CD14-positive monocyte (primary cell): Measurements from ENCODE around the gene SYNCRIP. TPM values are rescaled to one million over a fixed set of nuclear protein-coding genes. Genes with fewer than 3 reads are reported as not detected.
"Not testable (repeated sequence)": the region's sequence is repeated elsewhere in the genome, so short reads cannot be mapped to it uniquely, and the experiment has no call there.

Experiments used
- DNase-seq, 3 donors: peaks; one replicate each; pipeline ENCODE4 v3.0.0-alpha.2; 2011 to 2022
- H2AFZ ChIP-seq: 2 replicates; pipeline ENCODE4 v1.6.0; 2012; ENCODE audit warnings: mild to moderate bottlenecking, low read depth, low read length, inconsistent platforms; ENCODE audit not compliant: insufficient read depth, poor library complexity, severe bottlenecking
- H3K27ac ChIP-seq, 2 donors: 1 replicate in 1 of 2; 2 replicates in 1 of 2; pipeline ENCODE4 v1.5.1; 2012 to 2013; ENCODE audit warnings: low read length in 2 of 2, control low read depth in 1 of 2, inconsistent platforms in 1 of 2, low read depth in 1 of 2, mild to moderate bottlenecking in 1 of 2
- H3K27me3 ChIP-seq, 2 donors: one replicate each; pipeline versions ENCODE4 v1.6.0 to v1.6.1; 2011 to 2013; ENCODE audit warnings: low read length in 2 of 2; ENCODE audit not compliant: control insufficient read depth in 2 of 2, insufficient read depth in 2 of 2
- H3K36me3 ChIP-seq, 2 donors: replicated peaks in 1 of 2; 1 replicate in 1 of 2; 2 replicates in 1 of 2; pipeline versions ENCODE4 v1.5.1 to v1.6.1; 2012 to 2013; ENCODE audit warnings: low read length in 2 of 2, control low read depth in 1 of 2, inconsistent platforms in 1 of 2, mild to moderate bottlenecking in 1 of 2; ENCODE audit not compliant: insufficient read depth in 2 of 2, control insufficient read depth in 1 of 2
- H3K4me1 ChIP-seq, 2 donors: 1 replicate in 1 of 2; 2 replicates in 1 of 2; pipeline versions ENCODE4 v1.5.1 to v1.6.1; 2012 to 2013; ENCODE audit warnings: low read length in 2 of 2, control low read depth in 1 of 2, inconsistent platforms in 1 of 2, mild to moderate bottlenecking in 1 of 2, moderate library complexity in 1 of 2; ENCODE audit not compliant: insufficient read depth in 2 of 2, control insufficient read depth in 1 of 2
- H3K4me2 ChIP-seq: replicated peaks from 2 replicates; pipeline ENCODE3; 2012; ENCODE audit warnings: low read length, moderate library complexity, mild to moderate bottlenecking; ENCODE audit not compliant: poor library complexity, severe bottlenecking; ENCODE audit errors: extremely low read depth
- H3K4me3 ChIP-seq, 3 experiments: fragments of 200-600 bp in 1 of 3; sonication (generic) in 1 of 3; replicated peaks in 1 of 3; 1 replicate in 2 of 3; 2 replicates in 1 of 3; pipeline ENCODE4 v1.5.1; 2011 to 2013; ENCODE audit warnings: low read length in 3 of 3, mild to moderate bottlenecking in 3 of 3, control low read depth in 2 of 3, low read depth in 2 of 3, inconsistent platforms in 1 of 3, moderate library complexity in 1 of 3
- H3K79me2 ChIP-seq: 2 replicates; pipeline ENCODE4 v1.6.0; 2012; ENCODE audit warnings: mild to moderate bottlenecking, control low read depth, inconsistent platforms, low read length, moderate library complexity; ENCODE audit not compliant: insufficient read depth
- H3K9ac ChIP-seq: 2 replicates; pipeline ENCODE4 v1.6.0; 2017; ENCODE audit warnings: low read length, mild to moderate bottlenecking; ENCODE audit not compliant: insufficient read depth, poor library complexity, severe bottlenecking
- H3K9me3 ChIP-seq, 2 donors: replicated peaks in 1 of 2; 1 replicate in 1 of 2; 2 replicates in 1 of 2; pipeline versions ENCODE4 v1.5.1 to v1.6.1; 2012 to 2013; ENCODE audit warnings: low read length in 2 of 2, control low read depth in 1 of 2; ENCODE audit not compliant: control insufficient read depth in 1 of 2, insufficient read depth in 1 of 2
- H4K20me1 ChIP-seq: 2 replicates; pipeline ENCODE4 v1.6.0; 2012; ENCODE audit warnings: mild to moderate bottlenecking, low read length, control low read depth, moderate library complexity; ENCODE audit not compliant: insufficient read depth
- H3K27ac Mint-ChIP-seq, 7 donors: one replicate each; pipeline ENCODE4 v1.8.0; 2020; ENCODE audit warnings: mild to moderate bottlenecking in 7 of 7, mixed read lengths in 7 of 7, moderate library complexity in 6 of 7, inconsistent platforms in 2 of 7
- H3K27me3 Mint-ChIP-seq, 3 donors: one replicate each; pipeline ENCODE4 v1.8.0; 2021 to 2022; ENCODE audit warnings: low read depth in 3 of 3, mild to moderate bottlenecking in 3 of 3, mixed read lengths in 3 of 3, moderate library complexity in 3 of 3, inconsistent platforms in 1 of 3
- H3K36me3 Mint-ChIP-seq, 2 donors: one replicate each; pipeline ENCODE4 v1.8.0; 2020; ENCODE audit warnings: mixed read lengths in 2 of 2, inconsistent platforms in 1 of 2, mild to moderate bottlenecking in 1 of 2
- H3K4me1 Mint-ChIP-seq: one replicate; pipeline ENCODE4 v1.8.0; 2020; ENCODE audit warnings: mild to moderate bottlenecking, mixed read lengths
- H3K4me3 Mint-ChIP-seq, 2 donors: one replicate each; pipeline ENCODE4 v1.8.0; 2020; ENCODE audit warnings: mild to moderate bottlenecking in 2 of 2, mixed read lengths in 2 of 2, moderate library complexity in 1 of 2
- H3K9me3 Mint-ChIP-seq, 7 donors: one replicate each; pipeline ENCODE4 v1.8.0; 2020 to 2022; ENCODE audit warnings: mixed read lengths in 7 of 7, mild to moderate bottlenecking in 6 of 7, moderate library complexity in 6 of 7, inconsistent platforms in 2 of 7
- CTCF ChIP-seq: fragments of 200-600 bp; IDR thresholded peaks from one replicate; pipeline ENCODE4 v1.8.0; 2022; ENCODE audit warnings: antibody characterized with exemption, mild to moderate bottlenecking
- WGBS: methylation state at CpG from one replicate; pipeline ENCODE4 v1.1.5; 2013; ENCODE audit warnings: missing lambda C conversion rate; ENCODE audit not compliant: insufficient coverage; 5-methylcytosine and 5-hydroxymethylcytosine counted together
- intact Hi-C, 2 donors: fragments of 100-400 bp; cut with micrococcal nuclease; formaldehyde crosslinking; loops; one replicate each; pipeline versions ENCODE4 v1.15.0 to v1.15.1; 2023
- polyA plus RNA-seq, 3 donors: library from polyadenylated mRNA; depleted of rRNA in 1 of 3; unstranded in 2 of 3; stranded (reverse) in 1 of 3; fragments of 300-500 nt in 2 of 3; fragments of >200 nt in 1 of 3; fragmentation: Illumina TruSeq in 2 of 3; gene quantifications; 1 replicate in 2 of 3; 2 replicates in 1 of 3; pipeline ENCODE4 v1.2.3, GENCODE V29; 2012 to 2021

Gene SYNCRIP
- polyA plus RNA-seq, 3 donors = 11.1 to 41.4 (median 36.6) TPM

GRCh38 chr6:85632164-85632942 lies 10.3 kb downstream of the SYNCRIP start:
- Mint-ChIP-seq H3K27me3 (no peaks in the 10 kb centered on the region), H3K4me3 (no peak overlapping the region), H3K4me1 (no peaks in the 10 kb centered on the region), H3K36me3 (peaks cover 69 to 94% of the 10 kb centered on the region in 2 donors), H3K9me3 (no peaks in the 10 kb centered on the region), H3K27ac (peak overlapping the region in 1 of 7 donors; percentile 46)
- no peak overlapping the region for H3K4me3 ChIP-seq
- H3K4me1 ChIP-seq = no peaks in the 10 kb centered on the region
- intact Hi-C loops = no loop called here
- no peaks in the 10 kb centered on the region for H3K9me3 ChIP-seq
- TF ChIP-seq CTCF = no peak
- H3K27ac ChIP-seq = no peak overlapping the region
- H4K20me1 ChIP-seq = peaks cover 98% of the 10 kb centered on the region
- DNase-seq = no peak
- H2AFZ ChIP-seq = no peak overlapping the region
- peaks cover 98% of the 10 kb centered on the region for H3K79me2 ChIP-seq
- WGBS = 98% methylated on average over 4 of the region's 6 CpGs
- H3K36me3 ChIP-seq = peaks cover 86 to 98% of the 10 kb centered on the region in 2 donors
- H3K27me3 ChIP-seq = no peaks in the 10 kb centered on the region
- H3K4me2 ChIP-seq = no peak overlapping the region
- no peak overlapping the region for H3K9ac ChIP-seq

GRCh38 chr6:85631117-85631516 lies 11.6 kb downstream of the SYNCRIP start:
- H3K4me1 Mint-ChIP-seq, H3K4me1 ChIP-seq, H3K27me3 ChIP-seq, H3K27me3 Mint-ChIP-seq, H2AFZ ChIP-seq, H3K4me2 ChIP-seq, H3K9me3 ChIP-seq, H3K27ac ChIP-seq, H3K9ac ChIP-seq, DNase-seq, H3K9me3 Mint-ChIP-seq, intact Hi-C loops, H3K4me3 Mint-ChIP-seq, H3K27ac Mint-ChIP-seq, H3K4me3 ChIP-seq: not testable (repeated sequence)
- WGBS = 95% methylated on average over 3 of the region's 5 CpGs
- Histone ChIP-seq H3K79me2 (peaks cover 98% of the 10 kb centered on the region), H4K20me1 (peaks cover 98% of the 10 kb centered on the region), H3K36me3 (peaks cover 85 to 98% of the 10 kb centered on the region in 2 donors)
- H3K36me3 Mint-ChIP-seq = peaks cover 64 to 94% of the 10 kb centered on the region in 2 donors
